HT1080 (cell line): ENCODE measurements around the gene SMC1B. TPM values are rescaled to one million over a fixed set of nuclear protein-coding genes. Genes with fewer than 3 reads are reported as not detected.
"Not testable (repeated sequence)": the region's sequence is repeated elsewhere in the genome, so short reads cannot be mapped to it uniquely, and the experiment has no call there.

Experiments used
- DNase-seq: peaks from one replicate; pipeline ENCODE4 v3.0.0-alpha.2; 2015; ENCODE audit warnings: low read depth
- total RNA-seq: library from RNA; depleted of rRNA; stranded (reverse); fragments of >200 nt; shearing (Covaris generic); gene quantifications from 2 replicates; pipeline ENCODE4 v1.2.3, GENCODE V29; 2014

The SMC1B gene
- total RNA-seq, 1 experiment from 2014 or later = not detected

DNA sequence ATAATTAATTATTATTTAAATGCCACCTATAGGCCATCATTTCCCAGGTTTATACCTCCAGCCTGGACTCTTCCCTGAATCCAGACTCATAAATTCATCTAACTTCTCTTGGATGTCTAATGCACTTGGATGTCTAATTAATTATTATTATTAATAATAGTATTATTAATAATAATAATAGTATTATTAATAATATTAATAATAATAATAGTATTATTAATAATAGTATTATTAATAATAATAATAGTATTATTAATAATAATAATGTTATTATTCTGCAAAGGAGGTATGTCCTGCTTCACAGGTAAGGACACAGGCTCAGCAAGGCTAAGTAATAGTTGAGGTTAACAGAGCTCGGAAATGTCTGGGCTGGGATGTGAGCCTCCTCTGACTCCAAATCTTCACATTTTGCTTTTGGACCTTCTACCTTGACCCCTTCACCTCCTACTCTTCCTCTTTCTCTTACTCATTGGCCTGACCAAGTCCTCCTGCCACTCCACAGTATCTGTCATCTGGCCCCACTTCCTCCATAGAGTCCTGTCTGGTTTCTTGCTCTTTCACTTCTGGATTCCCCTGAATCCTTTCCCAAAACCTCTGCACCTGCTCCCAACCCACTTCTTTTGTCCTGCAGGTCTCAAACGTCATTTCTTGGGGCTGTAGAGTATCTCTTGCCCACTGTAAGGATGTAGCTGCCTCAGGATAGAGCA is 8.1 kb upstream of the SMC1B start:
- no peak for DNase-seq

DNA sequence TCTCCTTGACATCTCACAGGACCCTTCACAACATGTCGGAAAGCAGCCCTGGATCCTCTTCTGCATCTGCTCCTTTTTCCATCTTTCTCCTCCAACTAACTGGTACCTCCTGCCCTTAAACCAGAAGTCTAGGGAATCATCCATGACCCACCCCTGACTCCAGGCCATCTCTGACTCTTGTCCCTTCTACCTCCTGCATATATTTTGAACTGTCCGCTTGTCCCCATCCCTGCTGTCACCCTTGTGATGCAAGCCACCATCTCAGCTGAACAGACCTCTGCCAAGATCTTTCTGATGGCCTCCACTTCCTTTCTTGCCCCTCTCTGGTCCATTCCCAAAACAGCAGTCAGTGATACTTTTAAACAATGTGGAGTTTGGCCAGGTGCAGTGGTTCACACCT is 7.1 kb upstream of the SMC1B start:
- DNase-seq = no peak

DNA sequence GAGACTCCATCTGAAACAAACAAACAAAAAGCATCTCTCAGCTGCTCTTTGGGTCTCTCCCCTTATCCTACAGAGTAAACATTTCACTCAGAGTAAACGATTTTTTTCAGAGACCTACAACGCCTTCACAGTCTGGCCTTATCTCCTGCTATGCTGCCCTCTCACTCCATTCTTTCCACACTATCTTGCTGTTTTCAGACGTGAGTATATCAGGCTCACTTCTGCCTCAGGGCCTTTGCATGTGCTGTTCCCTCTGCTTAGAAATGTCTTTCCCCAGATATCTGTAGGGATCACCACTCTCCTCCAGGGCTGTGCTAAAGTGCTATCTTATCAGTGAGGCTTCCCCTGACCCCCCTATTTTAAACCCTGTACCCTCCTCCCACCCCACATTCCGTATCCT is 6.6 kb upstream of the SMC1B start:
- no peak for DNase-seq

DNA sequence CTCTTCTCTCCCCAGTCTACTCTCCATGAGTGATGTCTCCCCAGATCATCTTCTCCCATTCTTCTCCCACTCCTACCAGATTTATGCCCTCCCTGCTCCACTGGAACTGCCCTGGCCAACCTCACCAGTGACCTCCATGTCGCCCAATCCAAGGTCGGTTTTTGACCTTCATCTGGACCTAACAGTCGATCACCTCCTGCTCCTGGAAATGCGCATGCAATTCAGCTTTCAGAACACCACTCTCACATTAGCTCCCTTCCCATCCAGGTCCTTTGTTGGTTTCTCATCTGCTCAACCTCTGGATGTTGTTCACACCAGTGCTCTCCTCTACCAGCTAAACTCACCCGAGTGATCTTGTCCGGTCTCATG is 5.4 kb upstream of the SMC1B start:
- no peak for DNase-seq

DNA sequence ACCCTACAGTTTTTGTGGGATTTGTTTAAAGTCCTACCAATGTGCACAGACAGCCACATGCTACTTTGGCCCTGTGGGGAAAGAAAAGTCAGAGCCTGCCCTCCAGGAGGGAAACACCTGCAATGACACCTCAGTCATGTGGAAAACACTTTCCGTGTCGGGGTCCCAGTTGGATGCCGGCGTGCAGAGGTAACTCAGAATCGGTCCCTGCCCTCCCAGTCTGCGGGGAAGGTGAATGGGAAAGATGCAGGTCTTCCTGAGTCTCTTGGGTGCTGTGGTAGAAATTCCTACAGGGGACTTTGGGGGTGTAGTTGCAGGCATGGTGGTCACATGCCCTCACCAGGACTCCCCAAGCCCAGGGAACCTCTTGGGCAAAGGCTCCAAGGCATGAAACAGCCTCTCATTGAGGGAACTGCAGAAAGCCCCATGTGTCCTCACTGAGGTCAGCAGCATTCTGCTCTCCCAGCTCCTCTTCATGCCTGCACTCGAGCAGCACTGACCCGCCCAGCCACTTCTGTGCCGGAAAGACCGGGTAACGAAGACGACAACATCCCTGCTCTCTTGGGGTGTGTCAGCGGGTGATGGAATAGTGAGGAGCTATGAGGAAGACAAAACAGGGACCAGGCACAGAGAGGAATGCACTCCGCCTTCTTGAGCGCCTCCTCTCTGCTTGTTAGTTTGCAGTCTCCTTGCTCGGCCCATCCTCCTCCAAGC is 4.8 kb upstream of the SMC1B start:
- no peak for DNase-seq

DNA sequence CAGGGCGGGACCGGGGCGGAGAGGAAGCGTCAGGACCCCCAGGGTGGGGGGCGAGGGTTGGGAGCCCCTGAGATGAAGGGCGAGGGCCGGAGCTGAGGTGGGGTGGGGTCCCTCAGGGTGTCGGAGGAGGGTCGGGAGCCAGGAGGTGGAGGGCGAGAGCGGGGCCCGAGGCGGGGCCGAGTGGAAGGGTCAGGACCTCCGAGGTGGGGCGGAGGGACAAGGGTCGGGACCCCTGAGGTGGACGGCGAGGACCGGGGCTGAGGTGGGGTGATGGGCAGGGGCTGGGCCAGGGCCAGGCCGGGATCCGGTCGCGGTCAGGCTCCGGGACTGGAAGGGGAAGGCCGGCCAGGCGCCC is 409 bp downstream of the SMC1B start:
- no peak for DNase-seq

DNA sequence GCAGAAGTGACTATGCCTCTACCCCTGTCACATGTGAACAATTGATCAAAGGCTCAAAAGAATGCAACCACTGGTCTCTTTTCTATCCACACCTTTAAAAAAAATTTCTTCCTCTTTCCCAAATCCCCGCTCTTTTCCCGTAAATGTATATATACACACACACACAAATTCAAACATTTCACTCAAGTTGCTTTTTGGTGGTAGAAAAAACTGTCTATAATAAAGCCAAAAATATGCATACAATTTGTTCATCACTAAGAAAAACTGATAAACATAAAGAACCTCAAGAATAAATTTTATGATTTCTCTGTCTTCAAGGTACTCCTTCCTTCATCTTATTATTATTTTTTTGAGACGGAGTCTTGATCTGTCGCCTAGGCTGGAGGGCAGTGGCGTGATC is 5.6 kb downstream of the SMC1B start:
- no peak for DNase-seq

DNA sequence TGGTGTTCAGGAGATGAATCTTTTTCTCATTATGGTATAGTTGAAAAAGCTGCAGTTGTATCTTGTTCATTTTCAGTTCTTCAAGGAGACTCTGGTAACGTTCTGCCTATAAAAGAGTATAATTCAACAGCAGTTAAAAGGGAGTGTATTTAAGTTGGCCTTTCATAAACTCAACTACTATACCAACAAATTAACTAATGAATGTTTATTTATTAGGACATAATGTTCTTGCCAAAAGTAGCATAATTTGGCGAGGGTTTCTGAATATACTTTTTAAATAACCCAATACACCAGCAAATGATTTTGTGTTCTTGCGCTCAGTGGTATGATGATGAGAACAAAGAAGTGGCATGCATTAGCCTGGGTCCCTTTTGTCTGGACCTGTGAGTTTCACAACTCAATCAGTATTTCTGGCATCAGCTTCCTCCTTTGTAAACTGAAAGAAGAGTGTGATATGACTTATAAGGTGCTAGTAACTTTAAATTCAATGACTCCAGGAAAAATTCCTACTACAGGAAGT is 10.9 kb downstream of the SMC1B start:
- no peak for DNase-seq

DNA sequence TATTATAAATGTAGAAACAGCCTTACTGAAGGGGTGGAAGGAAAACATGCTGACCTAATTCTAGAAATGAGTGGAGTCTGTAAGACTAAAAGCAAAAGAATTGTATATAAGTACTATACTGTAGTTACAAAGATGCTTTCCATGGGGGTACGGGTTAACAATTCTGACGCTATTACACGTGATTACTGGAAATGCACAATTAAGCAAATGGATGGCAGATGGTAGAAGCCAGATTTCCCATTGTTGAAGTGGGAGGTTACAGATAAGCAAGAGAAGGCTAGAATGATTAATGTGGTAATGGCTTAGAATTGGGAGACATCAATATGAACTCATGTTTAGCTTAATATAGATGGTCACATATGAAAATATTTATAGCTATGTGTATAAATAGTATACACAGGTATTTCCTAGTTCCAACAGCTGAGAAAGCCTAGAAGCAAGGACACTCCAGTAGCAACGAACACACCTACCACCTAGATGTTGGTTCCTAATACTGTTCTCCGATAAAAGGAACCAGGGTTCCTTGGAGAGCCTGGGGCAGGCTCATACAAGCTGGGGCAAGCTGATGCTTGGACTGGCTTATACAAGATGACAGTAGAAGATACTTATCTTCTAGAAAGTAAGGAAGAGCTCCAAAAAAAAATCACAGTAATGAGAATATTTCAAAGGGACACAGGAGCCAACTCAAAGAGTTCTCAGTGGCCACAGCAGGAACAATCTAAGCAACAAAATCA is 13.5 kb downstream of the SMC1B start:
- no peak for DNase-seq

DNA sequence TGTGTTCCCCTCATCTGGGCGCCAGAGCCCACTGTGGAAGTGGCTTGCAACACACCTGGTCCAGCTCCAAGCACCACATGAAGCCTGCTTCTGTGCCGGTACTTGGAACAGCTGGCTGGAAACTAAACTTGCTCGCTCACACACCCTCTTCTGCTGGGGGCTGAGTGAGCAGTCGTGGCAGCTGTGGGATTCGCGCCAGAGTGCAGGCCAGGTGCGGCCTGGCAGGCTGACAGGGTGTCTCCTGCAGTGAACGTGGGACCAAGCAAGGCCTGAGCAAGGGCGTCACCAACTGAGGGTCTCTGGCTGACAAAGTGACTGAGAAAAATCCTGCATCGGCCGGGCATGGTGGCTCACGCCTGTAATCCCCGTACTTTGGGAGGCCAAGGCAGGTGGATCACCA is 15.2 kb downstream of the SMC1B start:
- no peak for DNase-seq

DNA sequence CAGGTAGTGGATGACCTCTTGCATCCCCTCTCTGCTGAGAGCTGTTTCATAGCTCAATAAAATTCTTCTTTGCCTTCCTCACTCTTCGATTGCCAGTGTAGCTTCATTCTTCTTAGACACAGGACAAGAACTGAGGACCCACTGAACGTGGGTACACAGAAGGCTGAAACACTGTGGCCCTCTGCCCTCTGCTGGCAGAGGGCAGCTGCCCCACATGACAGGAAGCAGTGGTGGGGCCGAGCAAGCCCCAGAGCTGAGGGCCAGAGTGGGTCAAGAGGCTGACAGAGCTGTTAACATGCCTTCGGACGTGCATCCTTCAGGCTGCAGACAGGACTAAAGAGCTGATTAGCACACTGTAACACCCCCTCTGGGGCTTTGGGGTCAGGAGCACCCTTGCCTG is 15.6 kb downstream of the SMC1B start:
- no peak for DNase-seq

DNA sequence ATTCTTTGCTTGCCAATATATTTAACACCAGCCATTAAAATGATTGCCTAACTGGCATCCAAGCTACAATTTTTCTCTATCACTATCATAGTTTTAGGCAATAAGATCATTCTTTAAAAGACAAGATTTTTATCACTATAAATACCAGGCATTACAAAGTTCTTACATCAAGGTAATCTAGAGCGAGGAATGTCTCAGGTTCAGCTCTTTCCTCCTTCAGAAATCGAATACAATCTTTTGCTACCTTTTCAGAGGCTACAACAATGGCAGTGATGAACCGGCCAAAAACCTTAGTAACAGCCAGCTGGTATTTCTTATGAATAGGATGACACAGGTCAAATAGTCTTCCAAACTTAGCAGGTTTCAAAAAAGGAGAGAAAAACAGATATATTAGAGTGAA is 23.9 kb downstream of the SMC1B start:
- DNase-seq = no peak

DNA sequence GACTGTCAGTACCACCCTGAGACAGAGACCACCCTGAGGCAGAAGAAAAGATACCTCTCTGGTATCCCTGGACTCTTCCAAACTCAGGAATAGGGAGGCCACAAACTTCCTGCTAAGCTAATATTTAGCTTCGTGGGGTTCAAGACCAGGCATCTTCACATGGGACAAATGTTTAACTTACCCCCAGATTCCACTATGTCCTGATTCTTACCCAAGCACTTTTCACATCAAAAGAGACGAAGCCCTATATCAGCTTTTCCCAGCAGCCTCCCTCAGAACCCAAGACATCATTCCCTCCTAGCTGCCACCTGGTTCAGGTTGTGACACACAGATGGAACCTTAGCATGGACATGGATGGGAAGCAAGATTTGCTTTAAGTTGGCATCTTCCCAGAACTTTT is 32.1 kb downstream of the SMC1B start:
- no peak for DNase-seq

DNA sequence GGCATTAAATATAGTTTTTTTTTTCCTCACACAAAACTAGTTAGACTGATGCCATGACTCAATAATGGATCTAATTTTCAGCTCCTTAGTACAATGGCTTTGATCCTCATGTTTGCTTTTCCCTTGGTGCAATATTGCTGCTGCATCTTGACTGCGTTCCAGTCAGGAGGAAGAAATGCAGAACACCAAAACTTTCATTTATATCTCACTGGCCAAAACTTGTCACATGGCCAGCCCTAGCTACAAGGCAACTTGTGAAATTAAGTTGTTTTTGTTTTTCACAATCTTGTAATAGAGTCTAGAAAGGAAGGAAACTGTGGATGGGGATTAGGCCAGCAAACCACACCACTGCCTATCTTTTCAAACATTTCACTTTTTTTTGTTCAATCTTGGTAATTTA is 36.7 kb downstream of the SMC1B start:
- DNase-seq = no peak

DNA sequence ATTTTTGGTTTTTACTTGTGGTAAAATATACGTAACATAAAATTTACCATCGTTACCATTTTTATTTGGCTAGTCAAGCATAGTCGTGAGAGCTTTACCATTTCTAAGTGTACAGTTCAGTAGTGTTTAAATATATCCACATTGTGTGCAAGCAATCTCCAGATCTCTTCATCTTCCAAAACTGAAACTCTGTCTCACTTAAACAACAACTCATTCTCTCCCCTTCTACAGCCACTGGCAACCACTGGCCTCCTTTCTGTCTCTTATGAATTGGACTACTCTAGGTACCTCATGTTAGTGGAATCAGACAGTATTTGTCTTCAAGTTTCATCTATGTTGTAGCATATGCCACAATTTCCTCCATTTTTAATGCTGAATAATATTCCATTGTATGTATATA is 37.4 kb downstream of the SMC1B start:
- DNase-seq = no peak

DNA sequence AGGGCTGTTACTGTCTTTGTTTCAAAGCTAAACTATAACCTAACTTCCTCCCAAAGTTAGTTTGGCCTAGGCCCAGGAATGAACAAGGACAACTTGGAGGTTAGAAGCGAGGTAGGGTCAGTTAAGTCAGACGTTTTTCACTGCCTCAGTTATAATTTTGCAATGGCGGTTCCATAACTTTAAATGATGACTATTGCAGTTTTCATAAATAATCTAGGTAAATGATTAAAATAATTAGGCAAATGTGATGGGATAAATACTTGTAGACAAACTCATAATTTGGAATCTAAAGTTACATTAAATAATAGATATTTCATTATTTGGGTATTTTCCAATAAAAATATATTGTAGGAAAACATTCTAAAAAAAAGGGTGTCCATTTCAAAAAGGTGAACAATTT is 39.8 kb downstream of the SMC1B start:
- not testable (repeated sequence) for DNase-seq

DNA sequence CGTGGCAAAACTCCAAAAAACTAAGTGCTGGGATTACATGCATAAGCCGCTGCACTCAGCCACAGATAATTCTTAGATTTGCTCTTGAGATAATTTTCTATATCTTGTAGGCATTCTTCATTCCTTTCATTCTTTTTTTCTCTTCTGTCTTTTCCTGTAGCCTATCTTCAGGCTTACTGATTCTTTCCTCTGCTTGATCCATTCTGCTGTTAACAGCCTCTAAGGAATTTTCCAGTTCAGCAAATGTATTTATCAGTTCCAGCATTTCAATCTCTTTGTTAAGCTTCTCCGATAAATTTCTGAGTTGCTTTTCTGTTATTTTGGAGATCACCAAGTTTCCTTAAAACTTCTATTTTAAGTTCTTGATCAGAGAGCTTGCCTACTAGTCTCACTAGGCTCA is 46.7 kb downstream of the SMC1B start:
- no peak for DNase-seq

DNA sequence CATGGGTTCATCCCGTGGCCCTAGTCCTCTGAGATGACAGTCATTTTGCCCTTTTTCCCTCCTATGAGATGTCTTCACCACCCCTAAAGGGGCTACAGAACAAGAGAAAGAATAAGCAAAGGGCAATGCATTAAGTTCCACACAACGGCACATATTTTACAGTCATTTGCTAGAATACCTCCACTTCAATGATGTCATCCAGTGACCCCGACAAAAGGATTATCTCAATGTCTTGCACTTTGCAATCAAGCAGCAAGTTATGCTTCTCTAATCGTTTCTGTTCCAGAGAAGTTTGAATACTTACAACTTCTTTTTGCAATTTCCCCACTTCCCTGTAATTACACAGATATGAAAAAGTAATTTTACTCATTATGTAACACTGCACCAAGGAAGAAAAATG is 53.8 kb downstream of the SMC1B start:
- no peak for DNase-seq

DNA sequence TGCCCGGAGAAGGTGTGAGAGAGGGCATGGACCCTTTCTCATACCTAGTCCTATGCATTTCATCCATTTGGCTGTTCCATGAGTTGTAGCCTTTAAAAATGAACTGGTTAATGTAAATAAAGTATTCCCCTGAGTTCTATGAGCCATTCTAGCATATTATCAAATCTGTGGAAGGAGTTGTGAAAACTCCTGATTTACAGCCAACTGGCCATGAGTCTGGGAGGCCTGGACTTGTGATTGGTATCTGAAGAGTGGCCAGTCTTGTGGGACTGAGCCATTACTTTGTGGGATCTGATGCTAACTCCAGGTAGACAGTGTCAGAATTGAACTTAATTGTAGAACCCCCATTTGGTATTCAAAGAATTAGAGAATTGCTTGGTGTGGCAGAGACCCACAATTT is 55.3 kb downstream of the SMC1B start:
- no peak for DNase-seq

DNA sequence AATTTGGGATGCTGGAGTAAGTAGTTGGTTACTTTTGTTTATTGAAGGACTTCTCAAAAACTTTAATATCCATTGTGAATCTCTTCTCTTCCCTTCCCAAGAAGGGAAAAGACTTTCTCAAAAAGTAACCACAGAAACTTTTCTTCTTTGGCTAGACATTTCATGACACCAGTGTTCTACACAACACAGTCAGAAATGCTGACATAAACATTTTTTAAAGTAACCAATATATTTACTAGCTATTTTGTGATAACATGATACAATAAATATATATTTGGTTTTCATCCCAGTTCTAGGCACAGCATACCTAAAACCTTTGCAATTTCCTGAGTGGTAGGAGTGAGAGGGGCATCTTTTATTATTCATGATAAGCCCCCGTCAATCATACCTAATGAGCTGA is 55.9 kb downstream of the SMC1B start:
- no peak for DNase-seq

DNA sequence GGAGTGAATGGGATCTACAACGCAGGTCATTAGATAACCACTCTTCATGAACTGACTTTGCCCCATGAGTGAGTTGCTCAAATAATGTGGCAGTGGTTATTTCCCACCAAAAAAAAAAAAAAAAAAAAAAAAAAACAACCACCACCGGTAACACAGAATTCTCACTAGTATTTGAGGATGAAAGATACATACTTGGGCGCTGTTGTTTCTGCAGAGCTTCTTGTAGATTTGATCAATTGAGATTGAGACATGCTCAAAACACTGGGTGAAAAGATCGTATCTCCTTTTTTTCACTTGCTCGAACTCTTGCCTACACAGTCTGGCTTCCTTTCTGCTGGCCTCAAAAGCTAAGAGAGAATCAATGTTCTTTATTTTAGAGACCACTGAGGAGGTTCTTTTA is 59.6 kb downstream of the SMC1B start:
- no peak for DNase-seq

DNA sequence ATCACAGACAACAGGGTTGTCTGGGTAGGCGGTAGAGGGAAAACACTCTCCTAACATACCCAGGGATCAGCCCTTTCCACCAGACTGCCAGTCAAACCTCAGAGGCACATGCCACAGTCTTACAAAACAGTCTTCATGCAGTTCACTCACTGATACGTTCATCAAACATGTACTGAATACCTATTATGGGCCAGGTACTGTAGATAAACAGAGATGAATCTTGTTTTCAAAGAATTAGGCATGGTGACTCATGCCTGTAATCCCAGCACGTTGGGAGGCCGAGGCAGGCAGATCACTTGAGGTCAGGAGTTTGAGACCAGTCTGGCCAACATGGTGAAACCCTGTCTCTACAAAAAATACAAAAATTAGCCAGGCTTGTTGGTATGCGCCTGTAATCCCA is 60.6 kb downstream of the SMC1B start:
- DNase-seq = not testable (repeated sequence)

DNA sequence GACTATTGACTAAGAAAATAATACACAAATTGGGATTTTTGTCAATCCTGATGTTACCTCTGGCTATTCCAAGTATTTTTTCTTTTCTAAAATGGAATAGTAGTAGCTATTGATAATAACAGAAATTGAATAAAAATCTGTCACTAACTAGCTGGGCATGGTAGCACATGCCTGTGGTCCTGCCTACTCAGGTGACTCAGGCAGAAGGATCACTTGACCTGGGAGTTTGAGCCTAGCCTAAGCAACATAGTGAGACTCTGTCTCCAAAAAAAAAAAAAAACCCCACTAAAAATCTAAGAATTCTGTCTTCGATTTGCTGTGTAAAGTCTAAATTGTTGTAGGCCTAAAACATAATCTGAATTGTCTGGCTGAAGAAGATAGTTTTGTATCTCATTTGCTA is 61.4 kb downstream of the SMC1B start:
- DNase-seq = no peak
